ENCODE data around the gene ZNF182.

GRCh38 chrX:47941423-47941822 is 62.4 kb downstream of the ZNF182 start:
- TF ChIP-seq CTCF (IDR thresholded peaks at IDR 0.05) (no peak), POLR2A (IDR thresholded peaks at IDR 0.05) (no peak), EP300 (IDR thresholded peaks at IDR 0.05; ENCODE audit: low read depth) (no peak)

Data from transverse colon (tissue), 3 donors.